ENCODE measurements around the gene IGF2BP1. TPM values are rescaled to one million over a fixed set of nuclear protein-coding genes. Genes with fewer than 3 reads are reported as not detected.

Gene IGF2BP1
- total RNA-seq, 2 experiments from 2014 or later, result not detected

- POLR2A ChIA-PET, result no interaction called here
Observed at GRCh38 chr17:48970224-48970623, 27.0 kb upstream of the IGF2BP1 start.

GRCh38 chr17:48970865-48971687 lies 26.1 kb upstream of the IGF2BP1 start:
- Mint-ChIP-seq H3K9me3 (no peaks in the 10 kb centered on the region), H3K4me3 (no peak overlapping the region), H3K27me3 (peaks cover 64% of the 10 kb centered on the region), H3K36me3 (ENCODE audit: low read depth) (no peaks in the 10 kb centered on the region), H3K27ac (no peak overlapping the region), H3K4me1 (ENCODE audit: low read depth) (no peaks in the 10 kb centered on the region)
- no peaks in the 10 kb centered on the region for H3K9me3 ChIP-seq (ENCODE audit: control insufficient read depth in 1 of 2, insufficient read depth in 1 of 2, low read length in 2 of 2)
- peaks cover 10 to 27% of the 10 kb centered on the region in 2 experiments for H3K27me3 ChIP-seq (ENCODE audit: control insufficient read depth in 1 of 2, insufficient read depth in 2 of 2, low read length in 2 of 2)
- no peaks in the 10 kb centered on the region for H3K36me3 ChIP-seq (ENCODE audit: insufficient read depth, low read length)
- no peak for TF ChIP-seq CTCF (IDR thresholded peaks at IDR 0.05)
- no peak overlapping the region for H3K27ac ChIP-seq (ENCODE audit: low read depth in 1 of 2, low read length in 2 of 2)
- no peak for DNase-seq
- no peaks in the 10 kb centered on the region for H3K4me1 ChIP-seq (ENCODE audit: insufficient read depth, low read length)
- ChIA-PET POLR2A (no interaction called here), CTCF (no interaction called here)
- intact Hi-C loops (cut with DNase I, micrococcal nuclease), result loop anchor here in 1 of 2 experiments (10.0 kb wide), 1 partner anchor 1414 kb away; no protein-coding TSS in a partner anchor
- ATAC-seq (ENCODE audit: poor library complexity), result no peak
- H3K4me3 ChIP-seq (ENCODE audit: low read length), result no peak overlapping the region

More at GRCh38 chr17:48970224-48970623, 27.0 kb upstream of the IGF2BP1 start:
- H3K36me3 Mint-ChIP-seq (ENCODE audit: low read depth), result no peaks in the 10 kb centered on the region
- no peaks in the 10 kb centered on the region for H3K36me3 ChIP-seq (ENCODE audit: insufficient read depth, low read length)
- H3K27me3 Mint-ChIP-seq, result peaks cover 68% of the 10 kb centered on the region
- no peak overlapping the region for H3K27ac Mint-ChIP-seq
- H3K9me3 Mint-ChIP-seq, result no peaks in the 10 kb centered on the region
- H3K4me1 ChIP-seq (ENCODE audit: insufficient read depth, low read length), result no peaks in the 10 kb centered on the region
- TF ChIP-seq CTCF (IDR thresholded peaks at IDR 0.05), result no peak
- H3K9me3 ChIP-seq (ENCODE audit: control insufficient read depth in 1 of 2, insufficient read depth in 1 of 2, low read length in 2 of 2), result no peaks in the 10 kb centered on the region
- CTCF ChIA-PET, result no interaction called here
- H3K27ac ChIP-seq (ENCODE audit: low read depth in 1 of 2, low read length in 2 of 2), result no peak overlapping the region
- no peaks in the 10 kb centered on the region for H3K4me1 Mint-ChIP-seq (ENCODE audit: low read depth)
- H3K4me3 ChIP-seq (ENCODE audit: low read length), result no peak overlapping the region
- peaks cover 10 to 27% of the 10 kb centered on the region in 2 experiments for H3K27me3 ChIP-seq (ENCODE audit: control insufficient read depth in 1 of 2, insufficient read depth in 2 of 2, low read length in 2 of 2)
- DNase-seq (no peak), ATAC-seq (ENCODE audit: poor library complexity) (no peak)
- intact Hi-C loops (cut with DNase I, micrococcal nuclease), result loop anchor here in 1 of 2 experiments (10.0 kb wide), 1 partner anchor 1415 kb away; no protein-coding TSS in a partner anchor
- H3K4me3 Mint-ChIP-seq, result no peak overlapping the region

- Mint-ChIP-seq H3K27me3 (peaks cover 58% of the 10 kb centered on the region), H3K9me3 (no peaks in the 10 kb centered on the region), H3K36me3 (ENCODE audit: low read depth) (no peaks in the 10 kb centered on the region), H3K27ac (no peak overlapping the region), H3K4me1 (ENCODE audit: low read depth) (no peaks in the 10 kb centered on the region), H3K4me3 (no peak overlapping the region)
- Histone ChIP-seq H3K4me1 (ENCODE audit: insufficient read depth, low read length) (no peaks in the 10 kb centered on the region), H3K27me3 (ENCODE audit: control insufficient read depth in 1 of 2, insufficient read depth in 2 of 2, low read length in 2 of 2) (peaks cover 10 to 24% of the 10 kb centered on the region in 2 experiments), H3K36me3 (ENCODE audit: insufficient read depth, low read length) (no peaks in the 10 kb centered on the region), H3K4me3 (ENCODE audit: low read length) (no peak overlapping the region), H3K9me3 (ENCODE audit: control insufficient read depth in 1 of 2, insufficient read depth in 1 of 2, low read length in 2 of 2) (no peaks in the 10 kb centered on the region), H3K27ac (ENCODE audit: low read depth in 1 of 2, low read length in 2 of 2) (no peak overlapping the region)
- intact Hi-C loops (cut with DNase I, micrococcal nuclease), result loop anchor here in 1 of 2 experiments (10.0 kb wide), 1 partner anchor 1412 kb away; no protein-coding TSS in a partner anchor
- ChIA-PET CTCF (no interaction called here), POLR2A (no interaction called here)
- DNase-seq (no peak), ATAC-seq (ENCODE audit: poor library complexity) (no peak)
- no peak for TF ChIP-seq CTCF (IDR thresholded peaks at IDR 0.05)
Observed at GRCh38 chr17:48972749-48973097, 24.5 kb upstream of the IGF2BP1 start.
